Neural crest cell (in vitro differentiated cells): ENCODE results near the gene MBD5. TPM values are rescaled to one million over a fixed set of nuclear protein-coding genes. Genes with fewer than 3 reads are reported as not detected.

Experiments used
- DNase-seq: peaks from one replicate; pipeline ENCODE4 v3.0.0; 2021; ENCODE audit warnings: low read depth, mixed read lengths, low spot score
- H3K27ac Mint-ChIP-seq: one replicate; pipeline ENCODE4 v1.8.0; 2021; ENCODE audit warnings: mild to moderate bottlenecking, mixed read lengths; ENCODE audit not compliant: unreplicated experiment
- H3K27me3 Mint-ChIP-seq: 2 replicates; pipeline ENCODE4 v1.8.0; 2021; ENCODE audit warnings: low read depth, mild to moderate bottlenecking, mixed read lengths
- H3K36me3 Mint-ChIP-seq: 2 replicates; pipeline ENCODE4 v1.8.0; 2021; ENCODE audit warnings: low read depth, mild to moderate bottlenecking, mixed read lengths
- H3K4me1 Mint-ChIP-seq: 2 replicates; pipeline ENCODE4 v1.8.0; 2021; ENCODE audit warnings: mixed read lengths
- H3K4me3 Mint-ChIP-seq: one replicate; pipeline ENCODE4 v1.8.0; 2021; ENCODE audit warnings: mild to moderate bottlenecking, mixed read lengths
- H3K9me3 Mint-ChIP-seq: 2 replicates; pipeline ENCODE4 v1.8.0; 2021; ENCODE audit warnings: mixed read lengths
- total RNA-seq: library from RNA; stranded (reverse); gene quantifications from 2 replicates; pipeline ENCODE4 v1.2.1, GENCODE V29; 2021
- TF ChIP-seq, protein P1 (sequence below): fragments of 200-600 bp; sonication (generic); conservative IDR thresholded peaks from 2 replicates; pipeline ENCODE4 v1.5.0; 2021; ENCODE audit warnings: antibody characterized with exemption, mild to moderate bottlenecking

Gene MBD5
- total RNA-seq, 1 donor from 2014 or later = 51.1 TPM

DNA sequence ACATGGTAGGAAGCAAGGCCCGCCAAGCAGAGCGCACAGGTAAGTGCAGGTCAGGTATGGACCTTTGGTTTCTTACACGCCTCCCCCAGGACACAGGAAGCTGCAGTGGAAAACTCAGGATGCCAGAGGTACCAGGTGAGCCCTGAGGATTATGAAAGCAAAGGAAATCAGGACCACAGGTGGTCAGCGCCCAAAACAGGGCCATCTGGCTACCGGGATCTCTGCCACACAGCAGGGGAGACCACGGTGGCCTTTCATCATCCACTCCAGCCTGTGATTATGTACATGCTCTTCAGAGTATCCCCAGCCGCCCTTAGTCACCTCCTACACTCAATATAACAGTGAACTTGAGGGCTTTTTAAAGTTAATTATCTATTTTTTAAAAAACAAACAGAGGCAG, 498.1 kb downstream of the MBD5 start:
- no peak for DNase-seq
- Mint-ChIP-seq H3K27me3 (no peaks in the 10 kb centered on the region), H3K27ac (no peak overlapping the region), H3K4me3 (no peak overlapping the region), H3K4me1 (no peaks in the 10 kb centered on the region), H3K36me3 (no peaks in the 10 kb centered on the region), H3K9me3 (no peaks in the 10 kb centered on the region)
- TF ChIP-seq, protein P1, sequence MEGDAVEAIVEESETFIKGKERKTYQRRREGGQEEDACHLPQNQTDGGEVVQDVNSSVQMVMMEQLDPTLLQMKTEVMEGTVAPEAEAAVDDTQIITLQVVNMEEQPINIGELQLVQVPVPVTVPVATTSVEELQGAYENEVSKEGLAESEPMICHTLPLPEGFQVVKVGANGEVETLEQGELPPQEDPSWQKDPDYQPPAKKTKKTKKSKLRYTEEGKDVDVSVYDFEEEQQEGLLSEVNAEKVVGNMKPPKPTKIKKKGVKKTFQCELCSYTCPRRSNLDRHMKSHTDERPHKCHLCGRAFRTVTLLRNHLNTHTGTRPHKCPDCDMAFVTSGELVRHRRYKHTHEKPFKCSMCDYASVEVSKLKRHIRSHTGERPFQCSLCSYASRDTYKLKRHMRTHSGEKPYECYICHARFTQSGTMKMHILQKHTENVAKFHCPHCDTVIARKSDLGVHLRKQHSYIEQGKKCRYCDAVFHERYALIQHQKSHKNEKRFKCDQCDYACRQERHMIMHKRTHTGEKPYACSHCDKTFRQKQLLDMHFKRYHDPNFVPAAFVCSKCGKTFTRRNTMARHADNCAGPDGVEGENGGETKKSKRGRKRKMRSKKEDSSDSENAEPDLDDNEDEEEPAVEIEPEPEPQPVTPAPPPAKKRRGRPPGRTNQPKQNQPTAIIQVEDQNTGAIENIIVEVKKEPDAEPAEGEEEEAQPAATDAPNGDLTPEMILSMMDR = no peak

DNA sequence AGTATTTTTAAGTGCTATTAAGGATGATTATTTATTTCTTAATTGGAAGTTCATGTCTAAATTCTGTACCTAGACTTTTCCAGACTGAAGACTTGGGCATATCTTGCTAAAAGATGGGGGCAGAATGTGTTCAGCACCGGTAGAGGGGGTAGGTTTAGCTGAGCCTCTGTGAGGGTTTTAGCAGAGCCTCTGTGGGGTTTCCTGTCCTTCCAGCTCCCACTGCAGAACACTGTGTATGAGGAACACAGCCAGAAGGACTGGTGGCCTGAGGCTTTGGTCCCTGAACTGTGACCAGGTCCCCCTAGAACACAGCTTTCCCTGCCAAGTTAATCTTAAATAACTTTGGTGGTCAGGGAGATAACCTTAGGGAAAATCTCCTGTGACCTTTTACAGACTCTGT, 500.3 kb downstream of the MBD5 start:
- peaks cover 4% of the 10 kb centered on the region for H3K27me3 Mint-ChIP-seq
- no peak overlapping the region for H3K4me3 Mint-ChIP-seq
- no peaks in the 10 kb centered on the region for H3K36me3 Mint-ChIP-seq
- no peaks in the 10 kb centered on the region for H3K4me1 Mint-ChIP-seq
- DNase-seq = no peak
- TF ChIP-seq, protein P1 = no peak
- no peak overlapping the region for H3K27ac Mint-ChIP-seq
- no peaks in the 10 kb centered on the region for H3K9me3 Mint-ChIP-seq

DNA sequence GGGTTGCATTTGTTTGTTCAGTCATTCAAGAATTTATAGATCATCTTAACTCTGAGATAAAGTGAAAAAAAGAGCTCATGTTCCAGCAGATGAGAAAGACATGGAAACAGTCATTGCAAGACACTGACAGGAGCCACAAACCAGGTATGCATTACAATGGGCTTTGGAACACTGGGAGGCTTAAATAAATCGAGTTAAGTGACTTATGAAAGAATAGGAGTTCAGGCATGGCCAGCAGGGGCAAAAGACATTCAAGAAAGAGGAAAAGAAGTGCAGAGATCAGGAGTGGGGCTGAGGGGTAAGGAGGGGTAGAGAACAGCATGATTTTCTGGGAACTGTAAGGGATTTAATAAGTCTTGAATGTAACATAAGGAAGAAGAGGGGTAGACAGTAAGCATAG, 502.4 kb downstream of the MBD5 start:
- Mint-ChIP-seq H3K9me3 (no peaks in the 10 kb centered on the region), H3K36me3 (no peaks in the 10 kb centered on the region), H3K27ac (no peak overlapping the region), H3K27me3 (peaks cover 11% of the 10 kb centered on the region), H3K4me3 (no peak overlapping the region), H3K4me1 (peaks cover 9% of the 10 kb centered on the region)
- no peak for DNase-seq
- TF ChIP-seq, protein P1 = no peak

DNA sequence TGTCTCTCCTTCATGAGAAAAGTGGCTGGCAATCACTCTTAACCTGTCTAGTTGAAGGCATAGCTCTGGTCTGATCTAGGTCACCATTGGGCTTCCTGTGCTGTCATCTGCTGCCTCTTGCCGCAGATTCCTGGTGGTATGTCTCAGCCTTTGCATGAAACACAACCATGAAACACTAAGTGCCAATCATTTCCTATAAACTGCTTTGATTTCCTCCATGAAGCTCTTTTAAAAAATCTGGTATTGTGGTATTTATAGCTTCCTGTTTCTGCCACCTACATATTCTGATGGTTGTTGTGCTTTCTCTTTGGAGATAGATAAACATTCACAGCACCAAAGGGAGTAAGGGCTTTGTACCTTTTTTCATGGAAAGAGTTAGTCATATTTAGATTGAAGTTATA, 503.6 kb downstream of the MBD5 start:
- H3K36me3 Mint-ChIP-seq = no peaks in the 10 kb centered on the region
- TF ChIP-seq, protein P1 = no peak
- H3K27ac Mint-ChIP-seq = no peak overlapping the region
- DNase-seq = no peak
- H3K27me3 Mint-ChIP-seq = peaks cover 11% of the 10 kb centered on the region
- H3K4me1 Mint-ChIP-seq = peaks cover 15% of the 10 kb centered on the region
- H3K4me3 Mint-ChIP-seq = no peak overlapping the region
- no peaks in the 10 kb centered on the region for H3K9me3 Mint-ChIP-seq

DNA sequence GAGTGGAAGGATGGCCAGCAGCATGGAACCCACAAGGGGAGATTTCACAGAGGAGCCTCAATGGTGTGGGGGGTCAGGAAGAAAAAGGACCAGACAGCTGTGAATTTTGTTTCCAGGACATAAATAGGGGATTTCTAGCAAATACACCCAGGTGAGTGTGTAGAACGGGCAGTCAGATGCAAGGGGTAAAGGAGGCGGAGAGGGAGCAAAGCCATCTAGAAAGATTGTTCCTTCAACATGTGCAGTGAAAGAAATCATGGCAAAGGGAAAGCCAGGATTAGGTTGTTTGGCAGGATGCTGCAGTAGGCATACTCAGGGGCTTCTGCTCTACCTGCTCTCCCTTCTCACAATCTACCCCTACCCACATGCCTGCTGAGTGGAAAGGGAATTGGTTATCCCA, 504.2 kb downstream of the MBD5 start:
- Mint-ChIP-seq H3K9me3 (no peaks in the 10 kb centered on the region), H3K27me3 (peaks cover 11% of the 10 kb centered on the region), H3K36me3 (no peaks in the 10 kb centered on the region), H3K4me3 (no peak overlapping the region), H3K27ac (no peak overlapping the region), H3K4me1 (peaks cover 21% of the 10 kb centered on the region)
- TF ChIP-seq, protein P1 = no peak
- no peak for DNase-seq
